Stimulated activated naive CD8-positive, alpha-beta T cell treated with anti-CD3 and anti-CD28 coated beads, Interleukin-15, Interleukin-2, amounts not matched to agents 100 ng/mL and 50 ng/mL, for 24 hours (primary cell): Measurements from ENCODE around the gene LGR6.

Source experiments
- H3K27ac Mint-ChIP-seq: one replicate; pipeline ENCODE4 v1.8.0; 2021; ENCODE audit warnings: mild to moderate bottlenecking, mixed read lengths
- H3K27me3 Mint-ChIP-seq: one replicate; pipeline ENCODE4 v1.8.0; 2021; ENCODE audit warnings: mixed read lengths
- H3K36me3 Mint-ChIP-seq: one replicate; pipeline ENCODE4 v1.8.0; 2021; ENCODE audit warnings: low read depth, mixed read lengths
- H3K4me1 Mint-ChIP-seq: one replicate; pipeline ENCODE4 v1.8.0; 2021; ENCODE audit warnings: low read depth, mixed read lengths
- H3K4me3 Mint-ChIP-seq: one replicate; pipeline ENCODE4 v1.8.0; 2021; ENCODE audit warnings: mild to moderate bottlenecking, mixed read lengths
- H3K9me3 Mint-ChIP-seq: one replicate; pipeline ENCODE4 v1.8.0; 2021; ENCODE audit warnings: mixed read lengths

Gene LGR6

GRCh38 chr1:202227053-202227672 lies 33.6 kb downstream of the LGR6 start:
- H3K4me1 Mint-ChIP-seq: peaks cover 18% of the 10 kb centered on the region
- no peak overlapping the region for H3K4me3 Mint-ChIP-seq
- no peaks in the 10 kb centered on the region for H3K36me3 Mint-ChIP-seq
- H3K27ac Mint-ChIP-seq: no peak overlapping the region
- H3K9me3 Mint-ChIP-seq: no peaks in the 10 kb centered on the region
- no peaks in the 10 kb centered on the region for H3K27me3 Mint-ChIP-seq

DNA sequence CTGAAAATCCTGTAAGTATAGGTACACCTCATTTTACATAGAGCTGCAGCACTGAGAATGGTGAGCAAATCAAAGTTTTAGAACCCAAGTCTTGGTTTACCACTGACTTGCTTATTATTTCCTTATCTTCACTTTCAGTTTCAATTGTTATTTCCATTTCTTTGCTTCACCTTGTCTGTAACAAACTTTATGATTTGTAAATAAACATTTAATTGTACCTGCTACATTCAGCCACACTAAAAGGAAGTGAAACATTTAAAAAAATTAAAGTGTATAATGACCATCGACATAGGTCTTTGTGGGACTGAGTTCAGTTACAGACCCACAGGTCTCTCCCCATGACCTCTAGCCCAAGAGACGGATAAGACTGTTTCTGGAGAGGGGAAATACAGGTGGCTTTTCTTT lies 34.4 kb downstream of the LGR6 start:
- Mint-ChIP-seq H3K27me3 (no peaks in the 10 kb centered on the region), H3K4me3 (no peak overlapping the region), H3K9me3 (no peaks in the 10 kb centered on the region), H3K36me3 (no peaks in the 10 kb centered on the region), H3K27ac (no peak overlapping the region), H3K4me1 (peaks cover 18% of the 10 kb centered on the region)

- no peaks in the 10 kb centered on the region for H3K27me3 Mint-ChIP-seq
- no peaks in the 10 kb centered on the region for H3K9me3 Mint-ChIP-seq
- H3K4me1 Mint-ChIP-seq: peaks cover 18% of the 10 kb centered on the region
- no peaks in the 10 kb centered on the region for H3K36me3 Mint-ChIP-seq
- H3K4me3 Mint-ChIP-seq: no peak overlapping the region
- H3K27ac Mint-ChIP-seq: peak overlapping the region; percentile 80
These were observed 35.0 kb downstream of the LGR6 start for GRCh38 chr1:202228484-202229122.

GRCh38 chr1:202229376-202229775 lies 35.8 kb downstream of the LGR6 start:
- Mint-ChIP-seq H3K27me3 (no peaks in the 10 kb centered on the region), H3K9me3 (no peaks in the 10 kb centered on the region), H3K4me1 (peaks cover 18% of the 10 kb centered on the region), H3K36me3 (no peaks in the 10 kb centered on the region), H3K27ac (no peak overlapping the region), H3K4me3 (no peak overlapping the region)

GRCh38 chr1:202230061-202230938 lies 36.7 kb downstream of the LGR6 start:
- no peaks in the 10 kb centered on the region for H3K9me3 Mint-ChIP-seq
- H3K36me3 Mint-ChIP-seq: no peaks in the 10 kb centered on the region
- no peak overlapping the region for H3K4me3 Mint-ChIP-seq
- no peak overlapping the region for H3K27ac Mint-ChIP-seq
- no peaks in the 10 kb centered on the region for H3K27me3 Mint-ChIP-seq
- H3K4me1 Mint-ChIP-seq: peaks cover 18% of the 10 kb centered on the region

DNA sequence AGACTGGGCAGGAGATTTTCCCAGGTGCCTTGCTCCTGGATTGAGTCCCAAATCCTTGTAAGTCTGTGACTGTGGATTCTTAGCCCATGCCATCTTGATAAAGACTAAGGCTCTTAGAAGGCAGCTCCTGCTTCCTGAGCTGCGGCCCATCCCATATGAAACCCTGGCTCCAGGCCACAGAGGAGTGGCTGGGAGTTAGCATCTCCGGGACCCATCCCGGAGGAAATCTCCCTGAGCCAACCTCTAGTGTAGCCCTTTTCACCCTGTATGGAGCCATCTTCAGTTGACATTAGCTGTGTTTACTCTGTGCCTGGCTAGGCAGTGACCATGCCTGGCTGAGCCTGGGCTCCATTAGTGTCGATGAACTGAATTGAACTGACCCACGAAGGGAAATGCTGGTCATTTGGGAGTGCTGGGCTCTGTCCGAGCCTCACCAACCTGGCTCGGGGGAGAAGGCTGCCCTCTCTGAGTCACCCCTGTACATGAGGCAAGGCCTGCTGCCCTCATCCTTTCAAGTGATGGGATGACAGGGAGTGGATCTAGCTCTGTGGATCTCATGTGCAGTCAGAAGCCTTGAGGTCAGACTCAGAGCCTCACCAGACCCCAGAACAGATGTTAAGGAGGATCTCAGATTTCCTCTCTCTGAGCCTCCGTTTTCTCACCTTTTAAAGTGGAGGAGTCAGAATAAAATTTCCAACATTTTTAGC lies 37.5 kb downstream of the LGR6 start:
- Mint-ChIP-seq H3K4me1 (peaks cover 18% of the 10 kb centered on the region), H3K27me3 (peaks cover under 1% of the 10 kb centered on the region), H3K27ac (no peak overlapping the region), H3K4me3 (no peak overlapping the region), H3K36me3 (no peaks in the 10 kb centered on the region), H3K9me3 (no peaks in the 10 kb centered on the region)

DNA sequence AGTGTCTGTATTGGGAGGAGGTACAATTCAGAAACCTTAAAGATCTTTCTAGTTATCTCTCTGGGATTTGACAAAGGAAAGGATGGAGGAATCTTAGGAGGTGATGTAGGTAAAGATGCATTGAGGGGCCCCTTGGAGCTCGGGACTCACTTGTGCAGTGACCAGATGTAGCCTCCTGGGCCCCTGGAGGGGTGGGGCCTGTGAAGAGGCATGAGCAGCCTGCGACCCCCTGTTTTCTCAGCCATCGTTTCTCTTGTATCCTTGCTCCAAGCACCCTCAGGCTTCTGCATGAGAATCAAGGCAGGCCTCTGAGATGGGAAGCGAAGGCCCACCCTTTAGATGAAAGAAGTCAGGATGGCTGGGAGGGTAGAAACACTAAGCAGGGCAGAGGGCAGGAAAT lies 39.6 kb downstream of the LGR6 start:
- Mint-ChIP-seq H3K27ac (no peak overlapping the region), H3K27me3 (peaks cover 5% of the 10 kb centered on the region), H3K4me3 (no peak overlapping the region), H3K4me1 (peaks cover 9% of the 10 kb centered on the region), H3K36me3 (no peaks in the 10 kb centered on the region), H3K9me3 (no peaks in the 10 kb centered on the region)

DNA sequence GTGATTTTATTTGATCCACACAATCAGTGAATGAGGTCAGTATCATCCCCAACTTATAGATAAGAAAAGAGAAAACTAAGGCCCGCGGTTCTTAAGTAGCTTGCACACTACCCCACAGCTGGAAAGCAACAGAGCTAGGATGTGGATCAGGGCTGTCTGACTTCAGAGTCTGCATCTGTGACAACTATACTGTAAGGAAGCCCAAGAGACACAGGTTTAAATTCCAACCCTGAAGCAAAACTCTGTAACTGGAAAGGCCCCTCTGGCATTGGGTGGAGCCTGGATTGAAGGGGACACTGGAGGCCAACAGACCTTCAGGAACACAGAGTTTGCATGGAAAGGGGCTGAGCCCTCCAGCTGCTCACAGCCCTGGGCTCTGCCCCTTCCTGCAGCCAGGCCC lies 40.2 kb downstream of the LGR6 start:
- no peaks in the 10 kb centered on the region for H3K9me3 Mint-ChIP-seq
- H3K4me3 Mint-ChIP-seq: no peak overlapping the region
- peaks cover 5% of the 10 kb centered on the region for H3K27me3 Mint-ChIP-seq
- peaks cover 3% of the 10 kb centered on the region for H3K4me1 Mint-ChIP-seq
- H3K27ac Mint-ChIP-seq: no peak overlapping the region
- no peaks in the 10 kb centered on the region for H3K36me3 Mint-ChIP-seq

DNA sequence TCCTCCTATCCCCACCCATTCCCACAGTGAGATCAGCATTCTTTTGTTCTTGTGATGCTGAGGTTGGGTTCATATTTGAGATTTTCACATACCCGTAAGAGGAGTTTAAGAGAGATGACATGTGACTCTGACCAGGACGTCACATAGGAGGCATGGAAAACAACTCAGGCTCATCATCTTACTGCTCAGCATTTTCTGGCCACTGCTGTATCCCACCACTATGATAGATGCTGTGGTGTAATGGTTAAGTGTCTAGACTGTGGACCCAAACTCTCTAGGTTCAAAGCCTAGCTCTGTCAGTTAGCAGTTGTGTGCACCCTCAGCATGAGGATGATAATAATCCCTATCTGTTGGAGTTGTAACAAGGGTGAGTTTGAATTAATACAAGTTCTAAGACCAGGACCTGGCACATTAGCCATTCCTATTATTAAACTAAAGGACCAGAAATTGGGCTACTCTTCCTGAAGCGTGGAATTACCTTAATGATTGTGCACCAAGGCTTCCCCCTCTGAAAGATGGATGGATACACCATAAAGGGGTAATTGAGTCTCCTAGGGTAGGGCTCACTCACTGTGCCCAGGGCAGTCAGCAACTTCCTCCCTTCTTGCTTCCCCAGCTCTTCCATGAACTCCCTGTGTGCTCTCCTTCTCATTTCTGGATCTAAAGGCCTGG lies 40.9 kb downstream of the LGR6 start:
- Mint-ChIP-seq H3K4me1 (peaks cover 3% of the 10 kb centered on the region), H3K9me3 (no peaks in the 10 kb centered on the region), H3K36me3 (no peaks in the 10 kb centered on the region), H3K27me3 (peaks cover 5% of the 10 kb centered on the region), H3K4me3 (no peak overlapping the region), H3K27ac (no peak overlapping the region)

DNA sequence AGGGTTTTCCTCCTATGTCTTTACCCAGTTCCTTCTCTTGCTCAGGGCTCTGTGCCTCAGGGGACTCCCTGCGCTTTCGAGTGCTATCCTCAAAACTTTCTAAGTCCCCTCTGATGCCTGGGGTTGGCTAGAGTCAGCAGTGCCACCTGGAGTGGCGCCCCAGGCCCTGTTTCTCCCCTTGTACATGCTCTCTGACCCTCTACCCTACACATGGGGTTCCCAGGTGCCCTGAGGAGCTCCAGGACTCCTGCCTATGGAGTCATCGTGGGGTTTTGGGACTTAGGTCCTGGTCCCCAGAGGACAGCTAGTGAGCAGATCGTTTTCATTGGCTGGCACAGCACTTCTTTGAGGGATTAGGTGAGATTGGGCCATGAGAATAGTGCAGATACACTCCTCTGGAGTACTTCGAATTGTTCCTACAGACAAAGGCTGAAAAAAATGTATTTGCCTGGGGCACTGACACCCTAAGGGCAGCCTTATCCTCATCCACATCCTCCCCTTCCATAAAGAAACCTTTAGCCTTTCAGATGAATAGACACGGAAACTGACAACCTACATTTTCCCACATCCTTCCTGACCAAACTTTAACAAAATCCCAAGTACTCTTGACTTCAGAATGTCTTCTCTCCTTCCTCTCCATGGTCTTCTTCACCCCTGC lies 41.5 kb downstream of the LGR6 start:
- no peaks in the 10 kb centered on the region for H3K9me3 Mint-ChIP-seq
- H3K4me1 Mint-ChIP-seq: peaks cover 3% of the 10 kb centered on the region
- no peak overlapping the region for H3K4me3 Mint-ChIP-seq
- H3K36me3 Mint-ChIP-seq: no peaks in the 10 kb centered on the region
- H3K27me3 Mint-ChIP-seq: peaks cover 5% of the 10 kb centered on the region
- no peak overlapping the region for H3K27ac Mint-ChIP-seq

DNA sequence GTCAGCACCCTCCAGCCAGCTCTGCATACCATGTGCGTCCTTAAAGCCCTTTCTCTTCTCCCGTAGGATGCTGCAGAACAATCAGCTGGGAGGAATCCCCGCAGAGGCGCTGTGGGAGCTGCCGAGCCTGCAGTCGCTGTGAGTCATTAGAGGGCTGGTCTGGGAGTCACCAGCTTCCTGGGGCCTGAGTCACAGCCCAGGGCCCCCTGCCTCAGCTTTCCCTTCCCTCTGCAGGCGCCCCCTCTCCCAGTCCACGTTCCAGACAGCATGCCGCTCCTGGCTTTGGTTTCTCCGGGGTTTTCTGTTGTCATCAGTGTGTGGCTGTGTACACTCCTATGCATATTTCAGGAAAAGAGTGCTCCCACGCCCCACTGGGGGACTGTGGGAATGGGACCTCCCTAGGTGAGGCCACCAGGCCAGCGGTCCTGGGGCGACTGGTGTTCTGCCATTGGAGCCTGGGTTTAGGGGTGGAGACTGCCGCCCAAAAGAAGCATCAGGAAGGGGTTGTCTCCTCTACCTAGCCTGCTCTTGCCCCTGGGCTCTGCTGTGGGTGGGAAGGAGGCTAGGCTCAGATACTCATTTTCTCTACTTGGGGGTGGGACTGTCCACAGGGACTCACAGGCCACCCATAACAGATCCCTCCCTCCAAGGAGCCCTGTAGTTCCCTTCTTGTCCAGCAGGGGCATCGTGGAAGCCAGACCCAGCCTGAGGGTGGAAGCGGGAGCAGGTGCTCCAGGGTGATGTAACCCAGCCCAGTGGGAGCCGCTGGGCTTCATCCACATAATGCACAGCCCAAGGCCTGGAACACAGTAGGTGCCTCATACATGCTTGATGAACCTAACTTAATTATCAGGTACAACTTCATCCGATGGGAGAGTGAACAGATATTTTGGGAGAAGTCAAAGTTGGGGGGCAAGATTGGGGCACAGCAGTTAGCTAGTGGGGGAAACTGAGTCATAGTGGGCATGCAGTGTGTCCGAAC lies 42.5 kb downstream of the LGR6 start:
- Mint-ChIP-seq H3K4me1 (peaks cover 3% of the 10 kb centered on the region), H3K9me3 (no peaks in the 10 kb centered on the region), H3K36me3 (no peaks in the 10 kb centered on the region), H3K4me3 (no peak overlapping the region), H3K27me3 (peaks cover 5% of the 10 kb centered on the region), H3K27ac (no peak overlapping the region)

DNA sequence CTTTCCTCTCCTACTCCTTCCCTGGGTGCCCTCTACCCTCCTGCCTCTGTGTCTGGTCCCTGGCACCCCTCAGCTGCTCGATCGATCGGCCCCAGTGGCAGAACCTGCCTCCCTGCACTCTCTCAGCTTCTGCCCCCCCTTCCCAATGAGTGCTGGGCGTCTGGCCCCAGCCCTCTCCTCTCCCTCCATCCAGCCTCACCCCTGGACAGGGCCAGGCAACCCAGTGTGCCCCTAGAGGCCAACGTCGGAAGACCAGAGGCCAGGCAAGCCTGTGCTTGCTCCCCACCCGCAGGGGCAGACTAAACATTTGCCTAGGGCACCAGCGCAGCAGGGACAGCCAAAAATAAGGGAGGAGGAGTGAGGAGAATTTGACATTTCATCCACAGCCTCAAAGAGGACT lies 43.5 kb downstream of the LGR6 start:
- H3K4me1 Mint-ChIP-seq: peaks cover 3% of the 10 kb centered on the region
- no peaks in the 10 kb centered on the region for H3K9me3 Mint-ChIP-seq
- no peaks in the 10 kb centered on the region for H3K36me3 Mint-ChIP-seq
- H3K4me3 Mint-ChIP-seq: no peak overlapping the region
- peaks cover 5% of the 10 kb centered on the region for H3K27me3 Mint-ChIP-seq
- no peak overlapping the region for H3K27ac Mint-ChIP-seq

DNA sequence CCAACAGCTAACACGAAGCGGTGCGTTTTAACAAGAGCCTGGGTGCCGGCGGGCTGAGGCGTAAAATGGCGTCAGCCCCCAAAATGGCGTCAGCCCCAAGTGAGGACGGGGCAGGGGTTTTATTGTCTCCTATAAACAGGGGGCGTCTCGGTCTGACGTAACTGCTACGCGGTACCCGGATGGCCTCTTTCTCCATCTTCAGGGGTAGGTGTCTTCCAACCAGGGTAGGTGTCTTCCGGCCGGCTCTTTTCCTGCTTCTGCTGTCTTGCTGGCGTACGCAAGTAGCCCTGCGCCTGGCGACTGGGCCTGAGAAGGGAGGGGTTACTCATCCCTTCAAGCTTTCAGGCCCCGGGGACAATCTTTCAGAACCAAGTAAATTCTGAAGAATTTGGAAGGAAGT lies 45.3 kb downstream of the LGR6 start:
- Mint-ChIP-seq H3K27ac (no peak overlapping the region), H3K4me1 (peaks cover 3% of the 10 kb centered on the region), H3K36me3 (no peaks in the 10 kb centered on the region), H3K9me3 (no peaks in the 10 kb centered on the region), H3K27me3 (peaks cover 5% of the 10 kb centered on the region), H3K4me3 (no peak overlapping the region)
